Osteocyte (in vitro differentiated cells): ENCODE data around the gene DDR2. TPM values are rescaled to one million over a fixed set of nuclear protein-coding genes. Genes with fewer than 3 reads are reported as not detected.

ENCODE experiments used
- DNase-seq: peaks from one replicate; pipeline ENCODE4 v3.0.0; 2021; ENCODE audit warnings: mixed read lengths; ENCODE audit not compliant: unreplicated experiment; ENCODE audit errors: extremely low spot score
- H3K27ac Mint-ChIP-seq: one replicate; pipeline ENCODE4 v1.8.0; 2021; ENCODE audit warnings: mild to moderate bottlenecking, mixed read lengths; ENCODE audit not compliant: unreplicated experiment
- H3K27me3 Mint-ChIP-seq: one replicate; pipeline ENCODE4 v1.8.0; 2021; ENCODE audit warnings: mixed read lengths; ENCODE audit not compliant: unreplicated experiment
- H3K36me3 Mint-ChIP-seq: one replicate; pipeline ENCODE4 v1.8.0; 2021; ENCODE audit warnings: mixed read lengths; ENCODE audit not compliant: unreplicated experiment
- H3K4me1 Mint-ChIP-seq: one replicate; pipeline ENCODE4 v1.8.0; 2021; ENCODE audit warnings: mixed read lengths; ENCODE audit not compliant: unreplicated experiment
- H3K4me3 Mint-ChIP-seq: one replicate; pipeline ENCODE4 v1.8.0; 2021; ENCODE audit warnings: mild to moderate bottlenecking, moderate library complexity, mixed read lengths; ENCODE audit not compliant: unreplicated experiment
- H3K9me3 Mint-ChIP-seq: one replicate; pipeline ENCODE4 v1.8.0; 2021; ENCODE audit warnings: mixed read lengths; ENCODE audit not compliant: unreplicated experiment
- total RNA-seq: library from RNA; stranded (reverse); gene quantifications from 2 replicates; pipeline ENCODE4 v1.2.1, GENCODE V29; 2021
- TF ChIP-seq, protein P1 (sequence below): fragments of 200-600 bp; sonication (generic); IDR thresholded peaks from 2 replicates; pipeline ENCODE4 v1.5.0; 2021; ENCODE audit warnings: antibody characterized with exemption, mild to moderate bottlenecking, moderate library complexity

DDR2 gene
- total RNA-seq, 1 donor from 2014 or later: 173 TPM

DNA sequence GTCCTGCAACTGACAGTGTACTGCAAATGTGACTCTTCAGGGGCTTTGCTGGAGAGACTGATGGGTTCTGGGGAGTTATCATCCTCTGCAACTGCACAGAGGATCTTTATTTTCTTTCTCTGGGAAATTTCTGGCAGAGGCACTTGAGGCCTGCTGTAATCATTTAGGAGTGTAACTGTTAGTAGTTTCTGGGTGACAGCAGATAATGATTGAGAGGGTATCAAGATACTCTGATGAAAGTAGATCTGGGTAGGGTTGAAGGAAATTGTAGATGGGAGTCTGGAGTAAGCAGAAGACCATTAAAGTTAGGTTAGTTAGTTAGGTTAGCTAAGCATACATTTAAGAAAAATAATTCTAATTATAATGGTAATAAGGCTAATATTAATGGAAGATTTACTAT lies 11.0 kb upstream of the DDR2 start:
- TF ChIP-seq, protein P1, sequence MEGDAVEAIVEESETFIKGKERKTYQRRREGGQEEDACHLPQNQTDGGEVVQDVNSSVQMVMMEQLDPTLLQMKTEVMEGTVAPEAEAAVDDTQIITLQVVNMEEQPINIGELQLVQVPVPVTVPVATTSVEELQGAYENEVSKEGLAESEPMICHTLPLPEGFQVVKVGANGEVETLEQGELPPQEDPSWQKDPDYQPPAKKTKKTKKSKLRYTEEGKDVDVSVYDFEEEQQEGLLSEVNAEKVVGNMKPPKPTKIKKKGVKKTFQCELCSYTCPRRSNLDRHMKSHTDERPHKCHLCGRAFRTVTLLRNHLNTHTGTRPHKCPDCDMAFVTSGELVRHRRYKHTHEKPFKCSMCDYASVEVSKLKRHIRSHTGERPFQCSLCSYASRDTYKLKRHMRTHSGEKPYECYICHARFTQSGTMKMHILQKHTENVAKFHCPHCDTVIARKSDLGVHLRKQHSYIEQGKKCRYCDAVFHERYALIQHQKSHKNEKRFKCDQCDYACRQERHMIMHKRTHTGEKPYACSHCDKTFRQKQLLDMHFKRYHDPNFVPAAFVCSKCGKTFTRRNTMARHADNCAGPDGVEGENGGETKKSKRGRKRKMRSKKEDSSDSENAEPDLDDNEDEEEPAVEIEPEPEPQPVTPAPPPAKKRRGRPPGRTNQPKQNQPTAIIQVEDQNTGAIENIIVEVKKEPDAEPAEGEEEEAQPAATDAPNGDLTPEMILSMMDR: no peak
- peaks cover 7% of the 10 kb centered on the region for H3K36me3 Mint-ChIP-seq
- no peak overlapping the region for H3K4me3 Mint-ChIP-seq
- no peaks in the 10 kb centered on the region for H3K27me3 Mint-ChIP-seq
- peaks cover 12% of the 10 kb centered on the region for H3K9me3 Mint-ChIP-seq
- H3K4me1 Mint-ChIP-seq: peaks cover 5% of the 10 kb centered on the region
- no peak overlapping the region for H3K27ac Mint-ChIP-seq
- no peak for DNase-seq

DNA sequence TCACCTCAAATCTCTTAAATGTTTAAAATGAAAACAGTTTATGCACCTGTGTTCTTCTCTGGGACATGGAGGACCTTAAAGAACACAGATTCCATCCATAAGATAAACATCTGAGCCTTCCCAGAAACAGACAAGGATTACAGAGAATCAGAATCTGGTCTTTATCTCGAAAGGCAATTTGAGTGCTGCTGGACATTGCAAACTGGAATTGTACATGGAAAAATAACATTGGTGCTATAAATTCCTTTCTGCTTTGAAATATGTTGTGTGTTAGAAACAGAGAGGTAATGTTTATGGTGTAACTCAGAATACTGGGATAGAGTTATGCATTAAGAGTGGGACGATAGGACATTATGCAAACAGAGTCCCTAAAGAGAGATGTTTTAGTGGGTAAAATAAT lies 6.6 kb upstream of the DDR2 start:
- TF ChIP-seq, protein P1: no peak
- H3K27ac Mint-ChIP-seq: no peak overlapping the region

DNA sequence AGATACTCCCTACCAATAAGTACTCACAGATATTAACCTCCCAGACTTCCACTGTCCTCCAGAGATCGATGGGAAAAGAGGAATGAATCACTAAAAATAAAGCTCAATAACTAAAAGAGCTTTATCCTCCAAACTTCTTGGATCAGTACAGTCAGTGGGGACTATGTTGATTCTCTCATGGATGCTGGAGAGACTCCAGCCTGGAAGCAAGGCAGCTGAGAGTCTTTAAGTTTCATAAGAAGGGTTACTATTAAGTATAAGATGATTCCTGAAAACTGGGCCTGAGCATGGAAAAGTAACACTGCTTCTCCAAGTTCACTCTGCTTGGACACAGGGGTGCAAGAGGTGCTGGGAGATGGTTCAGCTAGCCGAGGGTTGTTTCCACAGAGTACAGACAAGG lies 6.2 kb upstream of the DDR2 start:
- no peak overlapping the region for H3K27ac Mint-ChIP-seq
- TF ChIP-seq, protein P1: no peak
- no peaks in the 10 kb centered on the region for H3K36me3 Mint-ChIP-seq
- H3K9me3 Mint-ChIP-seq: no peaks in the 10 kb centered on the region
- DNase-seq: no peak
- H3K4me3 Mint-ChIP-seq: no peak overlapping the region
- no peaks in the 10 kb centered on the region for H3K27me3 Mint-ChIP-seq
- H3K4me1 Mint-ChIP-seq: peaks cover 37% of the 10 kb centered on the region

More for the DNA sequence above, 6.6 kb upstream of the DDR2 start:
- DNase-seq: no peak
- H3K4me1 Mint-ChIP-seq: peaks cover 33% of the 10 kb centered on the region
- no peaks in the 10 kb centered on the region for H3K27me3 Mint-ChIP-seq
- no peaks in the 10 kb centered on the region for H3K36me3 Mint-ChIP-seq
- H3K9me3 Mint-ChIP-seq: no peaks in the 10 kb centered on the region
- no peak overlapping the region for H3K4me3 Mint-ChIP-seq

DNA sequence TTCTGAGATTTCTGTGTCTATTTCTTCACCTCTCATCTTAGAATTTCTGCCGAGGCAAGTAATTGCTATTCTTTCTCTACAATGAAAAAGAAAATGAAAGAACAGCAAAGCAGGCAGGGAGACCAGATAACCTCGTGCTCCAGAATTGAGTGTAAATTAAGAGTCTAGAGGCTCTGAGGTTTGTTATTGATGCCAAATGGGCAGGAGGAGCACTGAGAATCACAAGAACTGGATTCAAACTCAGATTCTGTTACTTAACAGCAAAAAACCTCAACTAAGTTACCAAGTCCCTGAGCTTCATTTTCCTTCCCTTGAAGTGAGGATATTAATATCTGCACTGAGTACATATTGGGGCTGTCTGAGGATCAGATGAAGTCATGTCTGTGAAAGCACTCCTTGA lies 5.5 kb upstream of the DDR2 start:
- no peaks in the 10 kb centered on the region for H3K27me3 Mint-ChIP-seq
- no peak overlapping the region for H3K4me3 Mint-ChIP-seq
- peaks cover 44% of the 10 kb centered on the region for H3K4me1 Mint-ChIP-seq
- no peak for DNase-seq
- no peaks in the 10 kb centered on the region for H3K36me3 Mint-ChIP-seq
- H3K27ac Mint-ChIP-seq: no peak overlapping the region
- TF ChIP-seq, protein P1: no peak
- no peaks in the 10 kb centered on the region for H3K9me3 Mint-ChIP-seq

DNA sequence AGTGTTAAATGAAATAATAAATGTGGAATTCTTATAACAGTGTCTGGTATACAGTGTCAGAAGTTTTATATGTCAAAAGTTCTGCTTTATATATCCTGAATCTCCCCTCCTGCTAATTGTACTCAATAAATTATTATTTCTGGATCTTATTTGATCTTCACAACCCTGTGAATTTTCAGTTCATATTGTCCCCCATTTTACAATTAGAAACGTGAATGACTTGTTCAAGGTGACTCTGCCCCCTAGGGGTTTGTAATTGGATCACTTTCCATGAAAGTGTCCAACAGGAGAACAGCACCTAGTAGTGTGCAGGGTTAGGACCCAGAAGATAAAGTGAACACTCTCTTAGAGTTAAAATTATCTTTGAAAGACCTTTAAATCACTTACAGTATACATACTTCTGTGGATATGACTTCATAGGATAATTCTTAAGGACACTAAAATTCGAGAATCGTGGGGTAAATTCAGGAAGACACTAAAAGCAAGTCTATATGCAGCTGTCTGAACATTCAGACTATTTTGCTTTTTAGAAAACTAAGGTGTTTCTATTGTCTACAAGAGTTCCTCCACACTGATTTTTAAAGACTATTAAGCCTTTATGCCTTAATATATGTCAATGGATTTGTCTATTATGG lies 4.5 kb upstream of the DDR2 start:
- Mint-ChIP-seq H3K27ac (peak overlapping the region; percentile 11), H3K36me3 (no peaks in the 10 kb centered on the region), H3K9me3 (no peaks in the 10 kb centered on the region), H3K27me3 (no peaks in the 10 kb centered on the region), H3K4me1 (peaks cover 45% of the 10 kb centered on the region), H3K4me3 (no peak overlapping the region)
- TF ChIP-seq, protein P1: peak; percentile 38
- DNase-seq: no peak
